ENCODE results near the gene PLXDC2.
"Not testable (repeated sequence)": the region's sequence is repeated elsewhere in the genome, so short reads cannot be mapped to it uniquely, and the experiment has no call there.

The PLXDC2 gene

GRCh38 chr10:20017961-20018360 lies 201.7 kb downstream of the PLXDC2 start:
- in situ Hi-C loops (cut with MboI; ENCODE audit: low sequenced_read_pairs), result no loop called here

- in situ Hi-C loops (cut with MboI; ENCODE audit: low sequenced_read_pairs), result no loop called here
Observed at GRCh38 chr10:20020677-20021076, 204.4 kb downstream of the PLXDC2 start.

GRCh38 chr10:20029523-20029922 lies 213.3 kb downstream of the PLXDC2 start:
- in situ Hi-C loops (cut with MboI; ENCODE audit: low sequenced_read_pairs), result no loop called here

- in situ Hi-C loops (cut with MboI; ENCODE audit: low sequenced_read_pairs), result no loop called here
Observed at GRCh38 chr10:20033476-20033875, 217.2 kb downstream of the PLXDC2 start.

GRCh38 chr10:20034732-20035131 lies 218.5 kb downstream of the PLXDC2 start:
- in situ Hi-C loops (cut with MboI; ENCODE audit: low sequenced_read_pairs), result no loop called here

- in situ Hi-C loops (cut with MboI; ENCODE audit: low sequenced_read_pairs), result no loop called here
Observed at GRCh38 chr10:20040012-20040411, 223.8 kb downstream of the PLXDC2 start.

- in situ Hi-C loops (cut with MboI; ENCODE audit: low sequenced_read_pairs), result no loop called here
Observed at GRCh38 chr10:20041931-20042330, 225.7 kb downstream of the PLXDC2 start.

GRCh38 chr10:20045100-20045499 lies 228.9 kb downstream of the PLXDC2 start:
- in situ Hi-C loops (cut with MboI; ENCODE audit: low sequenced_read_pairs), result not testable (repeated sequence)

GRCh38 chr10:20048161-20048560 lies 231.9 kb downstream of the PLXDC2 start:
- in situ Hi-C loops (cut with MboI; ENCODE audit: low sequenced_read_pairs), result no loop called here

GRCh38 chr10:20058135-20058534 lies 241.9 kb downstream of the PLXDC2 start:
- in situ Hi-C loops (cut with MboI; ENCODE audit: low sequenced_read_pairs), result no loop called here

- in situ Hi-C loops (cut with MboI; ENCODE audit: low sequenced_read_pairs), result no loop called here
Observed at GRCh38 chr10:20059084-20059835, 243.0 kb downstream of the PLXDC2 start.

- in situ Hi-C loops (cut with MboI; ENCODE audit: low sequenced_read_pairs), result no loop called here
Observed at GRCh38 chr10:20065814-20066213, 249.6 kb downstream of the PLXDC2 start.

GRCh38 chr10:20073167-20073566 lies 256.9 kb downstream of the PLXDC2 start:
- in situ Hi-C loops (cut with MboI; ENCODE audit: low sequenced_read_pairs), result no loop called here

- in situ Hi-C loops (cut with MboI; ENCODE audit: low sequenced_read_pairs), result no loop called here
Observed at GRCh38 chr10:20075713-20076112, 259.5 kb downstream of the PLXDC2 start.

- in situ Hi-C loops (cut with MboI; ENCODE audit: low sequenced_read_pairs), result no loop called here
Observed at GRCh38 chr10:20084451-20084850, 268.2 kb downstream of the PLXDC2 start.

GRCh38 chr10:20085115-20085514 lies 268.9 kb downstream of the PLXDC2 start:
- in situ Hi-C loops (cut with MboI; ENCODE audit: low sequenced_read_pairs), result no loop called here

GRCh38 chr10:20087353-20087752 lies 271.1 kb downstream of the PLXDC2 start:
- in situ Hi-C loops (cut with MboI; ENCODE audit: low sequenced_read_pairs), result no loop called here

GRCh38 chr10:20088061-20088701 lies 271.9 kb downstream of the PLXDC2 start:
- in situ Hi-C loops (cut with MboI; ENCODE audit: low sequenced_read_pairs), result no loop called here

GRCh38 chr10:20089879-20090278 lies 273.6 kb downstream of the PLXDC2 start:
- in situ Hi-C loops (cut with MboI; ENCODE audit: low sequenced_read_pairs), result no loop called here

- in situ Hi-C loops (cut with MboI; ENCODE audit: low sequenced_read_pairs), result no loop called here
Observed at GRCh38 chr10:20090831-20091230, 274.6 kb downstream of the PLXDC2 start.

GRCh38 chr10:20091698-20092097 lies 275.5 kb downstream of the PLXDC2 start:
- in situ Hi-C loops (cut with MboI; ENCODE audit: low sequenced_read_pairs), result no loop called here

GRCh38 chr10:20093600-20093999 lies 277.4 kb downstream of the PLXDC2 start:
- in situ Hi-C loops (cut with MboI; ENCODE audit: low sequenced_read_pairs), result no loop called here
